SK-N-SH treated with all-trans-retinoic acid at 6 μM for 48 hours (cell line): Measurements from ENCODE around the gene PNPLA6.

Experiments
- ISL1 ChIP-seq: fragments of 250-450 bp; sonication (Bioruptor Pico); IDR thresholded peaks from 2 replicates; pipeline ENCODE4 v2.1.2; 2022; ENCODE audit warnings: mild to moderate bottlenecking, moderate library complexity
- OSR1 ChIP-seq: fragments of 250-450 bp; sonication (Bioruptor Pico); IDR thresholded peaks from 2 replicates; pipeline ENCODE4 v1.8.0; 2022; ENCODE audit warnings: moderate library complexity, mild to moderate bottlenecking, inconsistent platforms
- ZNF565 ChIP-seq: fragments of 450-650 bp; formaldehyde crosslinking; conservative IDR thresholded peaks from 2 replicates; pipeline ENCODE4 v1.5.0; 2020; ENCODE audit warnings: low read depth, mild to moderate bottlenecking, moderate library complexity

DNA sequence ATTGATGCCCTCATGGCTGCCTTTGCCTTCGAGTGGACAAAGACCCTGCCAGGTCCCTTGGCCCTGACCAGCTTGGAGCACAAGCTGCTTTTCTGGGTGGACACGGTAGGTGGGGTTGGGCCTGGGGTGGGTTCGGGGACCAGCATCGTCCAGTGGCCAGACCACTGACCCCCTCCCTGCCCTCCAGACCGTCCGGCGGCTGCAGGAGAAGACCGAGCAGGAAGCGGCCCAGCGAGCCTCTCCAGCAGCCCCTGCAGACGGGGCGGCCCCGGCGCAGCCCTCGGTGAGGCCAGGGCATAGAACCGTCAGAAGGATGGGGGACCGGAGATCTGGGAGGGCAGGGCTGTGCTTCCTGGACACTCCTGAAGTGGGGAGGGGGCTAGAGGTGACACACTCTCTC, 70.8 kb downstream of the PNPLA6 start:
- no peak for TF ChIP-seq ISL1 (CRISPR knock-in tag)
- TF ChIP-seq ZNF565 (CRISPR knock-in tag) = no peak
- no peak for TF ChIP-seq OSR1 (CRISPR knock-in tag)
